Measurements from ENCODE around the gene ARFGAP1.

DNA sequence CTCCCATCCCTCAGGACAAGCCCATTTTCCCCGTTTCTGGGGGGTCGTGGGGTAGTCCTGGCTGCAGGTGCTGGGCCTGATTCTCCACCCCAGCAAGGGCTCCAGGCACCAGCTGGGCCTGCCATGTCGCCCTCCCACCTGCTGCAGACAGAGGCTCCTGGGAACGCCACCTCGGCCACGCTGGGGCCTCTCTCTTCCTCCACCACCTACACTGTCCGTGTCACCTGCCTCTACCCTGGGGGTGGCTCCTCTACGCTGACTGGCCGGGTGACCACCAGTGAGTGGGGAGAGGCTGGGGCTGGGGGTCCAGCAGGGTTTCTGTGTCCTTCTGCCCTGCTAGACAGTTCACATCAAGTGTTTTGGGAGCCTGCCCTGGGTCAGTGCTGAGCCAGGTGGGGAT is 39.7 kb downstream of the ARFGAP1 start:
- TF ChIP-seq, protein P1, sequence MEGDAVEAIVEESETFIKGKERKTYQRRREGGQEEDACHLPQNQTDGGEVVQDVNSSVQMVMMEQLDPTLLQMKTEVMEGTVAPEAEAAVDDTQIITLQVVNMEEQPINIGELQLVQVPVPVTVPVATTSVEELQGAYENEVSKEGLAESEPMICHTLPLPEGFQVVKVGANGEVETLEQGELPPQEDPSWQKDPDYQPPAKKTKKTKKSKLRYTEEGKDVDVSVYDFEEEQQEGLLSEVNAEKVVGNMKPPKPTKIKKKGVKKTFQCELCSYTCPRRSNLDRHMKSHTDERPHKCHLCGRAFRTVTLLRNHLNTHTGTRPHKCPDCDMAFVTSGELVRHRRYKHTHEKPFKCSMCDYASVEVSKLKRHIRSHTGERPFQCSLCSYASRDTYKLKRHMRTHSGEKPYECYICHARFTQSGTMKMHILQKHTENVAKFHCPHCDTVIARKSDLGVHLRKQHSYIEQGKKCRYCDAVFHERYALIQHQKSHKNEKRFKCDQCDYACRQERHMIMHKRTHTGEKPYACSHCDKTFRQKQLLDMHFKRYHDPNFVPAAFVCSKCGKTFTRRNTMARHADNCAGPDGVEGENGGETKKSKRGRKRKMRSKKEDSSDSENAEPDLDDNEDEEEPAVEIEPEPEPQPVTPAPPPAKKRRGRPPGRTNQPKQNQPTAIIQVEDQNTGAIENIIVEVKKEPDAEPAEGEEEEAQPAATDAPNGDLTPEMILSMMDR (IDR thresholded peaks at IDR 0.05): no peak
- TF ChIP-seq POLR2A (IDR thresholded peaks at IDR 0.05): no peak

Measured in lower leg skin (tissue), 3 donors.